HG02885 (cell line): ENCODE results near the gene COL5A1.

Experiments
- ATAC-seq: cut with Tn5 transposase; IDR thresholded peaks from one replicate; pipeline ENCODE4 v1.9.1; 2021; ENCODE audit warnings: mild to moderate bottlenecking; ENCODE audit not compliant: unreplicated experiment, poor library complexity

COL5A1 gene

DNA sequence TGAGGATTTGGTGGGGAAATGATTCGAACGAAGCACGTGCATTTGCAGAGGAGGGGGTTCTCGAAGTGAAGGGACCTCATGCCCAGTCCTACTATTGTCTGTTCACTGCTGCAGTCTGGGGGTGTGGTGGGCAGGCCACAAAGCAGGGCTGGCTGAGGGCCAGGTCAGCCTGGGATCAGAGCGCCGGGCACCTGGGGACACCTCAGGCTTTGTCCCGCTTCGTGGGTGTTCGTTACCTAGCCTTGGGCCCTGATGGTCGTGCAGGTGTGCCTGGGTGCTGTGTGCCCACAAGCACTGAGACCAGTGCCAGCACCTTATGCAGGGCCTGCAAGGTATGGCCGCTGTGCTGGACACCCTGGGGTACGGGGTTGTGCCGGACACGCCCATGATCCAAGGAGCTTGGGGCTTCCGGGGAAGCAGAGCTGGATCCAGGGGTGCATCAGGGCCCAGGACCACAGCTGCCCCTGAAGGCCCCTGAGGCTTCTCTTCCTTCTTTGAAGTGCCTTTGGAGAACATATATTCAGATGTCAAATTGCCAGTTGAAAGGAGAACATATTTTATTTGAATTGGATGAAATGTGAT, 80.6 kb downstream of the COL5A1 start:
- no peak for ATAC-seq

DNA sequence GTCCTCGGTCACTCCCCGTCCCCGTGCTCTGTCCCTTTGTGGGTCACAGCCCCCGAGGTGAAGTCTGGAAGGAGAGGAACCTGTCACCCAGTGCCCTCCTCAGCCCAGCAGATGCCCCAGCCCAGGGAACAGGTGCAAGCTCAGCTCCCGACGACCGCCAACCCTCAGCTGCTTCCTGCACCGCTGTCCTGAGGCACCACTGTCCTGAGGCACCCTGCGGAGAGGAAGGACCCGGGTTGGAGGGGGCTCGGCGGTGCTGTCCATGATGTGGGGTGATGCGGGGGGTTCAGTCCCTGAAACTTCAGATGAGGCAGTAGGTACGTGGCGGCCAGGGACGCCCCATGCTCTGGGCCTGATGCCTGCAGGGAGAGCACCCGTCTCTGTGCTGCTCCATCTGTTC, 81.4 kb downstream of the COL5A1 start:
- ATAC-seq: no peak

- no peak for ATAC-seq
Observed at GRCh38 chr9:134723491-134724190, 82.0 kb downstream of the COL5A1 start.

- ATAC-seq: no peak
Observed at GRCh38 chr9:134724202-134724911, 82.8 kb downstream of the COL5A1 start.

DNA sequence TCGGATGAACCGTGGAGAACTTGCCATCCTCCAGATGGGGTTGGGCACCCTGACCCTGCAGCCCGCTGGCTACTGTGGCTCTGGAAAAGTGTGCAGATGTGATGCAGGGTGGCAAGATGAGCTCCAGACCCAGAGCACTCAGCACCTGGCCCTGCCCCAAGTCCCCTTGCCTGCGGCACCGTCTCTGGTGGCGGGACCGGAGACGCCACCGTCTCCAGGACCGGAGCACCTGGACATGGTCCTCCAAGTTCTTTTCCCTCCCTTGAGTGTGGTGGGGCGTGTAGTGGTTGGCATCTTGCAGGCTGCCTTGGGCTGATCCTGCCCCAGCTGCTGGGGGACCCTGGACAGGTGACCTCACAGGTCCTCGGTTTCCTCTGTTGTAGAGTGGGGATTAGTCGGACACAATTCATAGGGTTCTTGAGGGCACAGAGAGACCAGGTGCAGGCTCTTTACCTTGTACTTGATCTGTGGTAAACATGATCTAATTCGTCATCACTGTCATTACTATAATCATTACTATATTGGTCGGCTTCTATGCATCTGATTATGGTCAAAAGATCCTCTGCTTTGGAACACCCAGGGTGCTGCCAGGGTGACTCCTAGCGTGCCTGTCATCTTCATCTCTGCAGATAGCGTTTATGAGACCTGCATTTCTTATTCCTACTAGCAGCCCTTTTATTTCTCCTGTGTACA, 83.5 kb downstream of the COL5A1 start:
- ATAC-seq: no peak

- no peak for ATAC-seq
Observed at GRCh38 chr9:134725605-134725940, 84.0 kb downstream of the COL5A1 start.

- ATAC-seq: no peak
Observed at GRCh38 chr9:134726026-134726721, 84.6 kb downstream of the COL5A1 start.

- ATAC-seq: no peak
Observed at GRCh38 chr9:134726722-134727034, 85.1 kb downstream of the COL5A1 start.

- no peak for ATAC-seq
Observed at GRCh38 chr9:134728021-134728795, 86.6 kb downstream of the COL5A1 start.

- ATAC-seq: no peak
Observed at GRCh38 chr9:134728801-134729495, 87.3 kb downstream of the COL5A1 start.

DNA sequence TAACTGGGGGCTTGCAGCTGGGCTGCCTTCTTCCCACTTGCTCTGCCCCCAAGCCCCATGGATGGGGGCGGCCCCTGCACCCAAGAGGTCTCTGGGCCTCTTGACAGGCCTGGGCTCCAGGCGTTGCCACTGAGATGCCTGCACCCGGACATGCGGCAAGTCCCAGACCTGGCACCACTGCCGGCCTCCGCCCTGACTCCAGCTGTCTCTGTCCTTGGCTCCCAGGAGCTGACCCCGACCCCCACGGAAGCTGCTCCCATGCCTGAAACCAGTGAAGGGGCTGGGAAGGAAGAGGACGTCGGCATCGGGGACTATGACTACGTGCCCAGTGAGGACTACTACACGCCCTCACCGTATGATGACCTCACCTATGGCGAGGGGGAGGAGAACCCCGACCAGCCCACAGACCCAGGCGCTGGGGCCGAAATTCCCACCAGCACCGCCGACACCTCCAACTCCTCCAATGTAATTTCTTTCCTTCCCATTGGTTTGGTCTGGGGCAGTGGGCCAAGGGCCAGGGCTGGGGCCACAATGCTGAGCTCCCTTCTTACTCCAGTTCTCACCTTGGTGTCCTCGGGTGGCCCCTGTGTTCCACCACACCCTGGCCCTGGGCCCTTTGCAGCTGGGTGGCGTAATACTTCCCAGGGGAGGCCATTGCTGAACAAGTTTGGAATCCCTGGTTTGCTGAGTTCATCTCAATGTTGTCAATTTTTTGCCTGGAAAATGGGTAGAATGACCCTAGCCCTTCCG, 88.6 kb downstream of the COL5A1 start:
- no peak for ATAC-seq

DNA sequence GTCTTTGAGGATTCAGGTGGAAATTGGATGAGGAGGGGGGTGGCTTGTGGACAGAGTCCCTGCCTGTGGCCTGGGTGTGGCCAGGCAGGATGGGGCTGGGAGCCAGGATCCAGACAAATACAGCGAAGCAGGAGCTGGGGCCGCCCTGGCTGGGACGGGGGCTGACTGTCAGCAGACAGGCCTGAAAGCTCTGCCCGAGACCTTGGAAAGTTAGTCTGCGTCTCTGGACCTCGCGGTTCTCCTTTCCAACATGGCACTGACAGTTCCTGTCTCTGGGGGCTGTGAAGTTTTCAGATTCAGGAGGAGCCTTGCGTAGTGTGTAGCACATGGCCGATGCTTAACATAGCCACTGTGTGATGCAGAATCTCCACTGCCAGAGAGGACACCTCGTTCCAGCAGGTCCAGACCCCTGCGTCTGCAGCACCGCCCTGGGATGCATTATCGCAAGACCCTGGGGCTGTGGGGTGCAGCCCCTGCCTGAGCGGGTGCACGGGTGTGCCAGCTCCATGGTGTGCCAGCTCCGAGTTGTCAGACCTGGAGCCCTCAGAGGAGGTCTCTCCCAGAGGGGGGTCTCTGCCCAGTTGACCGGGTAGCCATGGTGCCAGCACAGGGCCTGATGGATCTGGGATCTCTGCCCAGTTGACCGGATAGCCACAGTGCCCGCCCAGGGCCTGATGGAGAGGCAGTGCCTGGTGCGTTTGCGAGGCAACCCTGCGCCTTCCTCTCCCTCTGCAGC, 89.3 kb downstream of the COL5A1 start:
- ATAC-seq: no peak

DNA sequence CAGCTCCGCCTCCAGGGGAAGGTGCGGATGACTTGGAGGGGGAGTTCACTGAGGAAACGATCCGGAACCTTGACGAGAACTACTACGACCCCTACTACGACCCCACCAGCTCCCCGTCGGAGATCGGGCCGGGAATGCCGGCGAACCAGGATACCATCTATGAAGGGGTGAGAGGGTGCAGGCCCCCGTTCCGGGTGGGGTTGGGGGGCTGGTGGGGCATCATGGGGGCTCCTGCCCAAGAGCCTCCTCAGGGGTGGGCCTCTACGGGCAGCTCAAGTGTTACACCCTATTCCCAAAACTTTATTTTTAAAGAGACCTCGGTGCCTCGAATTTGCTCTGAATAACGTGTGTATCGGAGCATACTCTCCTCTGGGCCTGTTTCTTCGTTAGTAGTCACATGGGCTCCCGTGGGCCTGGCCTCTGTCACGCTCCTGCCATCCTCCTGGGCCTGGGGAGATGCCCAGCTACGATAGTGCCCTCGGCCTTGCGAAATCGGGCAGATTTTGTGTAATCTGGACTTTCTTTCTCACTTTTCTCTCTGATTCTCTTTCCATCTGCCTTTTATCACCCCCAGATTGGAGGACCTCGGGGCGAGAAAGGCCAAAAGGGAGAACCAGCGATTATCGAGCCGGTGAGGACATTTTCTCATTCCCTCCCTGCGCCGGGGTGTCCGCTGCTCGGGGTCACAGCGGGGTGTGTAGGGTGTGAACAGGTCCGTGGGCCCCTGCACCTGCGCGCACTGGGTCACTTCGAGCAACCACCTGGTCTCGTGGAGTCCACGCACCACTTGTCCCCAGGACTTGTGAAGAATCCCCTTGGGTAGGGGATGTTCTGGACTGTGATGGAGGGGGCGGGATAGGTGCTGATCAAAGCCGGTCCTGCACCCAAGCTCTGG, 90.1 kb downstream of the COL5A1 start:
- no peak for ATAC-seq

GRCh38 chr9:134732392-134733110, 90.9 kb downstream of the COL5A1 start:
- no peak for ATAC-seq

DNA sequence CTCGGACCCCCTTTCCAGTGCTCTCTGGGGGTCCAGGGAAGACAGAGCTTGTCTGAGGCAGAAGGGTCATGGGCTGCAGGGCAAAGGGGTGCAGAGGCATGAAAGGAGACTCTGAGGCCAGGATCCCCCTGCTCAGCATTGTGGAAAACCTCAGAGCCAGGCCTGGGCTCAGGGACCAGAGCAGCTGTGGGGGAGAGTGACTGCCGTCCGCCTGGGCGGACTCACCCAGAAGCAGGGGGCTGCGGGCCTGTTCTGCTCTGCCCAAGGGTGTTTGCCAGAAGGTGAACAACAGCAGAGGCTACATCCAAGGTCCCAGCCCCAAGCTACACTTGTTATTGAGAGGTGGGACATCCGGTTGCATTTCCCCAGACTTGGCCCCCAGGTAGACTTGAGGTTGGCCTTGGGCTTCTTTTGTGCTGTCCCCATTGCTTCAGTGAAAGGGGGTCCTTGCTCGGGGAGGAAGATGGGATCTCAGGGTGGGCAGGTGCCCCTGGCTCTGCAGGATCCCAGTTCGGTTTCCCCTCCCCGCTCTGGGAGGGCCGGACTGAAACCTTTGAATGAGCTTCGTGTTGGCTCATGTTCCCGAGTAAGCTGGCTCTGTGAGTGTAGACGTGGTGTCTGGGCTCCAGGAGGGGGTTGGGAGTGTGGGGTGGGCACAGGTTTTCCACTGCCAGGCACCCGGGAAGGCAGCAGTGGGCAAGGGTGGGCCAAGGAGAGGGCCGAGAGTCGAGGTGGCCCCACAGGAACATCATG, 92.1 kb downstream of the COL5A1 start:
- ATAC-seq: no peak

DNA sequence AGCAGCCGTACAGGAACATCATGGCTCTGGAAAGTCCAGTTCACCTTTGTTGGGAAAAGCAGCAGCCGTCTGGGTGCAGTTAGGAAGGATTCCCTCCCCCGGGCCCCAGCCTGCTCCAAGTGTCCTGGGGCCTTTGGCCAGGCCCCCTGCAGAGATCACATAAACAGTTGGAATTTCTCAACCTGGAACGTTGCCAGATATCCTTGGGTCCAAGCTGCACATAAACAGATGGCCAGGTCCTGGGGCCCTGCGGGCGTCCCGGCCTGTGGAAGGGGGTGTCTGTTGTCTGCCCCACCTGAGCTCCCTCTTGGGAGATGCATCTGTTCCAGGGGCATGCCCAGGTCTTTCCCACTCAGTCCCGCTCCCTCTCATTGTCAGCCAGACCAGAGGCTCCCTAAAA, 92.7 kb downstream of the COL5A1 start:
- no peak for ATAC-seq
